SK-N-SH treated with all-trans-retinoic acid at 6 μM for 48 hours (cell line): ENCODE data around the gene UPB1.

Source experiments
- ZFP3 ChIP-seq: fragments of 250-450 bp; sonication (Bioruptor Pico); IDR thresholded peaks from 2 replicates; pipeline ENCODE4 v1.5.0; 2020; ENCODE audit warnings: mild to moderate bottlenecking, moderate library complexity
- ZNF565 ChIP-seq: fragments of 450-650 bp; formaldehyde crosslinking; conservative IDR thresholded peaks from 2 replicates; pipeline ENCODE4 v1.5.0; 2020; ENCODE audit warnings: low read depth, mild to moderate bottlenecking, moderate library complexity
- TF ChIP-seq, protein P1 (sequence below): fragments of 250-450 bp; sonication (Bioruptor Pico); IDR thresholded peaks from 2 replicates; pipeline ENCODE4 v1.5.1; 2020; ENCODE audit warnings: low read depth, mild to moderate bottlenecking, moderate library complexity

DNA sequence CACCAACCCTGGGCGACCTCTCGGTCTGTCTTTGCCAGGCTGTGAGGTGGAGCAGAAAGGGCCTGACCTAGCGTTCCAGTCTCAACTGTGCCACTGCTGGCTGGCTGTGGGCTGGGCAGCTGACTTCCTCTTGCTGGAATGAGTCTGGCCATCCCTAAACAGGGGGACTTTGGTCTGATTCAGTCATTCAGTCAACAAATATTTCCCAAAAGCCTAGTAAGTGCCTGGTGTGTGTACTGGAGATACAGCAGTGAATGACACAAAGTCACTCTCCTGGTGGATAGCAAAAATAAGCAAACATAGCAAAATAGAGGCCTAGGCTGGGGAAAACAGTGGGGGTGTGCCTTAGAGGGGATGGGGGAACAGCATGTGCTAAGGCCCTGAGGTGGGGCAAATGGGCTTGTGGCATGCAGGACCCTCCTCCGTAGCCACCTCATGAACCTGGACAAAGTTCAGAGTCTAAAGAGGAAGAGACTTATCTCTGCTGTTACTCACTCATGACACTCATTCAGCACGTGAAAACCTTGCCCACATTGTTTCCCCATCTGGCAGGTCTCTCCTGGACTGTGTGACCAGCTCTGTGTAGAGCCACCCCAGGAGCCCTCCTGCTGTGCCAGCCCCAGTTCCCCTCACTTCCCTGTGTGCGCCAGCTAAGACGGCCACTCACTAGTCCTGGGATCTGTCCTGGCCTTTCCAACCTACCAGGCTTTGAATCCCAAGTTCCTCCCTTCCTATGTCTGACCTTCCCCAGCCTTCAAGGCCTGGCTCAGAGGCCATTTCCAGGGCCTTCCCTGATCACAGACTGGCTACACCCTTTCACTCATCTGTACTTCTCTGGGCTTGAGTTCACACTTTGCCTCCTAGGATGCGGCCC lies 55.1 kb downstream of the UPB1 start:
- TF ChIP-seq, protein P1, sequence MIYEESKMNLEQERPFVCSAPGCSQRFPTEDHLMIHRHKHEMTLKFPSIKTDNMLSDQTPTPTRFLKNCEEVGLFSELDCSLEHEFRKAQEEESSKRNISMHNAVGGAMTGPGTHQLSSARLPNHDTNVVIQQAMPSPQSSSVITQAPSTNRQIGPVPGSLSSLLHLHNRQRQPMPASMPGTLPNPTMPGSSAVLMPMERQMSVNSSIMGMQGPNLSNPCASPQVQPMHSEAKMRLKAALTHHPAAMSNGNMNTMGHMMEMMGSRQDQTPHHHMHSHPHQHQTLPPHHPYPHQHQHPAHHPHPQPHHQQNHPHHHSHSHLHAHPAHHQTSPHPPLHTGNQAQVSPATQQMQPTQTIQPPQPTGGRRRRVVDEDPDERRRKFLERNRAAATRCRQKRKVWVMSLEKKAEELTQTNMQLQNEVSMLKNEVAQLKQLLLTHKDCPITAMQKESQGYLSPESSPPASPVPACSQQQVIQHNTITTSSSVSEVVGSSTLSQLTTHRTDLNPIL (CRISPR knock-in tag): no peak
- TF ChIP-seq ZFP3 (CRISPR knock-in tag): no peak
- TF ChIP-seq ZNF565: no peak
